LoVo (cell line): Measurements from ENCODE around the gene TNRC18.

Experiments
- DNase-seq: peaks from one replicate; pipeline ENCODE4 v3.0.0-alpha.2; 2016; ENCODE audit warnings: low spot score

Gene TNRC18

DNA sequence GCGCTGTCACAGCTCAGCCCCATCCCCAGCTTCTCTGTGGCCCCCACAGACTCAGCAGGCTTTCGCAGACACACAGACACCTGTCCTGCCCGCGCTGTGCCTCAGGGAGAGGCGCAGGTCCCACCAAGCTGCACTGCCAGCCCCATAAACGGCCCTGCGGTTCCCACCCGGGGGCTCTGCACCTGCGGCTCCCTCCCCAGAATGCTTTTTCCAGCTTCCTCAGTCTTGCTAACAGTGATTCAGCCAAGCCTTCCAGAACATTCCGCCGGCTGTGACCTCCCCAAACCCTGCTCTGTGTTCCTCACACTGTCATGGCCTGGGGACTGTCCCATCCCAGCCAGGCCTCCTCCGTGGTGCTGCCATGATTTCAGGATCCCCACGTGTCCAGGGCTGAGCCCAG is 27.8 kb upstream of the TNRC18 start:
- DNase-seq = no peak

DNA sequence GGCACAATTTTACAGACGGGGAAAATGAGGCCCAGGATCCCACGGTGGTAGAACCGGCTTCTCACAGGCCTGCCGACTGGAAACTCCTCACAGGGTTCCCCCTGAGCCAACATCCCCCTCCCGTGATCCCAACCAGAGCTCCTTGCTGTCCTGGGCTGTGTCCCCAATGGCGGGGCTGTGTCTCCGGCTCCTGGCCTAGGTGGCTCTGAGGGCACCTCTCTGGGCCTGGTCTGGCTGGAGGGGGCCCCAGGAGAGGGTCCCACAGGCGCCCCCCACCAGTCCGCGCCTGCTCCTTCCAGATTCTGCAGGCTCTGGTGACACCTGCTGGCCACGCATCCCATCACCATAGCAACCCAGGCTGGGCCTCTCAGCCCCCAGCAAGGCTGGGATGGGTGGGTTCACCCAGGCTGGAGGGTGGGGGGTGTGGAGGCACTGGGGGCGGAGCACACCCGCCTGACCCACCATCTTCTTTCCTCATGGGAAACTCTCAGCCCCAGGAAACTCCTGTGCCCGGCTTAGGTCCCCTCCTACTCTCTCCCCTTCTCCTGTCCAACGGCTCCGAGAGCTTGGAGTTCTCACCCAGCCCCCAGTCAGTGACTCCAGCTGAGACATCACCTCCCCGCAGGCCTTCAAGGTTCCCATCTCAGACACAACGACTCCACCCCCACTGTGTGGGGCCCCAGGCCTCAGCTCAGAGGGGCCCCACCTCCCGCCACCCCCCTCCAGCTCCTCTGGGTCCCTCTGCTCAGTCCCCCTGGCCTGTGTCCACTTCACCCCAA is 27.1 kb upstream of the TNRC18 start:
- no peak for DNase-seq

DNA sequence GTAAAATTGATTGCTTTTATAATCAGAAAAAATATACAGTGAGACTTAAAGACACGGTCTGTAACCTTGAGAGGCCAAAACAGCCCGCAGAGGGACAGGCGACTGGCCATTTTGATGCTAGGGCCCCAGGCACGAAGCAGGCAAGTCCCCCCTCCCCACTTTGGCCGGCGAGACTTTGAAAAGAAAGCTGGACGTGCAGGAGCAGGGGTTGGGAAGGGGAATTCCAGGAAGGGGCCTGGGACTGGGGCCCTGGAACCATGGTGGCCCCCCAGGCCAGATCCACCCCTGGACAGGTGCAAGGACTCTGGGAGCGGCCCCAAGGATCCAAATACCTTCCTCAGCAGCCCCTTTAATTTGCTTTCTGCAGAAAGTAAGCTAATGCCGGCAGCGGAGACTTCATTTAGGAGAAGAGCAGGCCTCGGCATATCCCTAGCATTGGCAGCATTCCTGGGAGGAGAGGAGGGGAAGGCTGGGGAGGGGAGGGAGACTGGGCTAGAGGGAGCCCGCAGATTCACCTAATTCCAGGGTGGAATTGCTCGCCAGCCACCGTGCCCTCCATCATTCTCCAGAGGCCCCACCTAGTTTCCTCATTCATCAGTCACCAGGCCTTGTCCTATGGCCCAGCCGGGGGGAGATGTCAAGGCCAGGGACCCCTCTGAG is 24.9 kb upstream of the TNRC18 start:
- DNase-seq = no peak

DNA sequence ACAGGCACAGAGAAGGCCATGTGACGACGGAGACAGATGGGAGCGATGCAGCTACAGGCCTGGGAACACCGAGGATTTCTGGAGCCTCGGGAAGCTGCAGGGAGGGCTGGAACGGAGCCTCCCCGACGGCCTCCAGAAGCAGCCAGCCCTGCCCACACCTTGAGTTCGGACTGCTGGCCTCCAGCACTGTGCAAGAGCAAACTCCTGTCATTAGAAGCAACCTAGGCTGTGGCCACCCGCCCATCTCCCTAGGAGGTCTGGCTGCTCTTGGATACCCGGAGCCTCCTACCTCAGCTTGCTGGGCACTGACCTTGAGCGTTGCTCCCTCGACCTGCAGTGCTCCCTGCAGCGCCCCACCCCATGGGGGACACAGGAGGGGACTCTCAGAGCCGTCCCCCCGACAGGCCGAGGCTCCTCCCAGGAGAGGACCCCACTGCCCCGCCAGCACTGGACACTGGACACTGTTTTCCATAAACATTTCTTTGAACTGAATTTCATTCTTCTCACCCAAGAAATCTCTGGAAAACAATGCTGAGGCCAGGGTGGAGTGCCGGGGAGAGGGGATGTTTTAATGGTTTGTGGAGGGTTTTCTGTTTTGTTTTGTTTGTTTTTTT is 22.5 kb upstream of the TNRC18 start:
- DNase-seq = no peak

DNA sequence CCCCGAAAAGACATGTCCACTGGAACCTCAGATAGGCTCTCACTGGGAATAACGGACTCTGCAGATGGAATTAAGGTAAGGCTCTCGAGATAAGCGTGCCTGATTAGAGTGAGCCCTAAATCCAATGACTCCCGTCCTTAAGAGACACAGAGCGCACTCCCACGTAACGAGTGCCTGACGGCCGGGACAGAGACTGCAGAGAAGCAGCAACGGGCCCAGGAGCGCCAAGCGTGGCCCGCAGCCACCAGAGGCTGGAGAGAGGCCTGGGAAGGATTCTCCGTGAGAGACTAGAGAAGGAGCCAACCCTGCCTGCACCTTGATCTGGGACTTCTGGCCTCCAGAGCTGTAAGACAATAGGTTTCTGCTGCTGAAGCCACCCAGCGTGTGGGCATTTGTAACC is 20.0 kb upstream of the TNRC18 start:
- DNase-seq = no peak

DNA sequence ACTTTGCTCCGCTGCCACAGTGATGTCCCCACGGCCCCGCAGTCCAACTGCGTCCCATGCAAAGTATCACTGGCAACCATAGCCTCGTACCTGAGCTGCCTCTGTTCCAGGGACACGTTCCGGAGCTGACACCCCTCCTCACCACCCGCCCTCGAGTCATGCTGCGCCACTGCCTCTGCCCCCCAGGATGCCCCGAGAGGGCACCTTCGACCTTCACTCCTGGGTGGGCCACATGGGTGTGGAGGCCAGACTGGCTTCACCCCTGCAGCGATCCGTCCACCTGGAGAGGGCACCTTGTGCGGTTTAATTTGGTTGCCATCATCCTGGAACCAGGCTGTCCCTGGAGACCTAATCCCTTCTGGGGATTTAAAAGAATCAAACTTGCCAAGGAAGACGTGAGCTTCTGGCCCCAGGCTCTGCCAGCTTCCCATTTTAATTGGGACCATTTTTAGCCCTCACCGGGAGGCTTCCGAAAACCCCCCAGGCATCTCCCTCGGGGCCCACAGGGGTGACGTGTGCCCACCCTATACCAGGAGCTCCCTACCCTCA is 19.2 kb upstream of the TNRC18 start:
- no peak for DNase-seq

DNA sequence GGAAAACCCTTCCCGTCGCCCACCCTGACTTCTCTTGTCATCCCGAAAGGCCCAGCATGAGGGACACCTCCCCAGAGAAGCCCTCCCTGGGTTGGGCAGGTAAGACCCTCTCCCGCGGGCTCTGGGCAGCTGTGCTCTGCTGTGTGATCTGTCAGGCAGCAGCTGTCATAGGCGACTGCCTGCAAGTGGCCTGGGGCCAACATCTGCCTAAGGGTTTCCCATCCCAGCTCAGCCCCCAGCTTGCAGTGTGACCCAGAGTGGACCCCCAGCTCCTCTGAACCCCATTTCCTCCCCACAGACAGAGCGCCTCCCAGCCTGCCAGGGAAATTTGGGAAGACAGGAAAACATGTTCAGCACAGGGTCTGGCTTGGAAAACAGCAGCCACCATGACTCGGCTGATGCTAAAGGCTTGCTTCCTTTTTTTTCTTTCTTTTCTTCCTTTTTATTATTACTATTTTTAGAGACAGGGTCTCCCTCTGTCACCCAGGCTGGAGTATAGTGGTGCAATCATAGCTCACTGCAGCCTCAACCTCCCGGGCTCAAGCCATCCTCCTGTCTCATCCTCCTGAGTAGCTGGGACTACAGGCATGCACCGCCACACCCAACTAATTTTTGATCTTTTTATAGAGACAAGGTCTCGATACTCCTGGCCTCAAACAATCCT is 18.3 kb upstream of the TNRC18 start:
- no peak for DNase-seq

DNA sequence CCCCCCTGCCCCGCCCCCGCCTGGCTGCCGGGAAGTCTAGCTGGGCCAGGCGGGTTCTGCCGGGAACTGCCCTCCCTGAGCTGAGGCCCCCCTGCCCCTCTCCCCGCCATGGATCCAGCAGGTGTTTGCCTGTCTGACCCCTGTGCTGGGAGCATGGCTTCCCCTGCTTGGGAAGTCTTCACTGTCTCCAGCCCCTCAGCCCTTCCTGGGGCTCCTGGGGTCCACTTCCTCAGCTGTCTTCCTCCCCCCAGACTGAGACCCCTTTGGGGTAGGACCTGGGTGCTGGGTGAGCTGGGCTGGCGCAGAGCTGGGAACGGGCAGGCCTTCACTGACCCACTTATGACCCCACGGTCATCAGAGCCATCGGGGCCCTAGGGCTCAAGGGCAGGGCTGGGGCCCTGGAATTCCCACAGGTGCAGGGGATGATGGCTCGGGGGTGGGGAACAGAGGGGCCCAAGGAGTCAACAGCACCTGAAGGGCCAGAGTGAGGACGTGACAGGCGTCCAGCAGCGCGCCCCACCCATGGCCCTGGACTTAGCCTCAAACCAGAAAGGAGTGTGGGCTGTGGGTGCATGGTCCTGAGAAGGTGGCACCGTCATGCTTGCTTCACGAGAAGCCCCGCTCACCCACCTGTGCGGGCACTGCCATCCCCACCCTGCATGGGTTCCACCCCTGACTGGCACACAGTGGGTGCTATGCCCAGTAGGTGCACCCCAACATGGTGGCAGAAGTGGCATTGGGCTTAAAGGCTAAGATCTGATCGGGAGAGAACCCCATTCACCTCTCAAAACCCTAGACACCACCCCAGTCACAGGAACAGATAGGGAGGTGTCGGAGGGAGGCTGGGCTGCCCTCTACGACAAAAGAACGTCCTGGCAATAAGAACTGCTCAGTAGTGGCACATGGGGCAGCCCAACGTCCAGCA is 16.2 kb upstream of the TNRC18 start:
- no peak for DNase-seq

DNA sequence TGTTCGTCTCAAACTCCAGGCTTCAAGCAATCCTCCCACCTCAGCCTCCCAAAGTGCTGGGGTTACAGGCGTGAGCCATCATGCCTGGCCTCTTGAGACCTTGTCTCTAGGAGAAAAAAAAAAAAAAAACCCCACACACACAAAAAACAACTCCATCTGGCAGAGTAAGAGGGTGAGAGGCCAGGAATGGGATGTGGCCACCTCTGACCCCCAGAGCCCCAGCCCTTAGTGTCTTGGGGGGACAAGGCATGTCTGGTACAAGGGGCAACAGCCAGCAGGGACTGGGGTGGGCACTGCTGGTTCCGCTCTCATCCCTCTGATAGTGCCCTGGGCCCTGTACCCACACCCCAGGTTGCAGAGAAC is 15.6 kb upstream of the TNRC18 start:
- no peak for DNase-seq

DNA sequence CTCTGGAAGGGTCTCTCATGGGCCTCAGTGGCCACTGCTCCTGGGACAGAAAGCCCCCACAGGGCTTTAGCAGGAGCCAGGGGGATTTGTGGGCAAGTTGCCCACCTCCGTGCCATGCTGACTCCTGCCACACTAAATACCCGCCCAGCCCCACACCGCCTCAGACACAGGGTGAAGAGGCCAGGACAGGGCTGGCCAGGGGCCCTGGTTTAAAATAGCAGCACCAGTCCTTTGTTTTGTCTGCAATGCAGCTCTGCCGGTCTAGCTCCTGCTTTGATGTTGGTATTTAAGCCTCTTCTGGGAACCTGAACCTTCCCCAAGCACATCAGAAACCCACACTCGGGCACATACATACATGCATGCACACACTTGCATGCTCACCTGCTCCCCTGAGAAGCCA is 14.4 kb upstream of the TNRC18 start:
- DNase-seq = no peak

DNA sequence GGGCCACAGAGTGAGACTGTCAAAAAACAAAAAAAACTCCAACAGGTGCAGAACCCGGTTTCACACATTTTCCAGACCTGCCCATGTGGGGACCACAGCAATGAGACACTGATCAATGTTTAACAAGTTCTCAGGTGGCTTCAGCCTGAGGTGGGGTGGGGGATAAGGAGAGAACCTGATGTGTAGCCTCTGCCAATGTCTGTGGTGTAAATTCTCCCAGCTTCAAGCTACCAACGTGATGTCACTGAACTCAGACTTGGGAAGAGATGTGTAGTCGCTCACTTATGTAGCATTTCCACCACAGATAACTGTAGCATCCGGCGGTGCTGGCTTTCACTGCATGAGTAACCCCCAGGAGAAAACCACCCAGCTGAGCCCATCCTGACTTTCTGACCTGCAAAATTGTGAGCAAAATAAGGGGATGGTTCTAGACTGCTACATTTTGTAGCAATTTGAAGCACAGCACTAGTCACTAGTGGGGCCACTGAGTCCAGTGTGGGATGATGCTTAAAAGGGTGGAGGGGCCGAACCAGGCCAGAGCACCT is 13.8 kb upstream of the TNRC18 start:
- no peak for DNase-seq

DNA sequence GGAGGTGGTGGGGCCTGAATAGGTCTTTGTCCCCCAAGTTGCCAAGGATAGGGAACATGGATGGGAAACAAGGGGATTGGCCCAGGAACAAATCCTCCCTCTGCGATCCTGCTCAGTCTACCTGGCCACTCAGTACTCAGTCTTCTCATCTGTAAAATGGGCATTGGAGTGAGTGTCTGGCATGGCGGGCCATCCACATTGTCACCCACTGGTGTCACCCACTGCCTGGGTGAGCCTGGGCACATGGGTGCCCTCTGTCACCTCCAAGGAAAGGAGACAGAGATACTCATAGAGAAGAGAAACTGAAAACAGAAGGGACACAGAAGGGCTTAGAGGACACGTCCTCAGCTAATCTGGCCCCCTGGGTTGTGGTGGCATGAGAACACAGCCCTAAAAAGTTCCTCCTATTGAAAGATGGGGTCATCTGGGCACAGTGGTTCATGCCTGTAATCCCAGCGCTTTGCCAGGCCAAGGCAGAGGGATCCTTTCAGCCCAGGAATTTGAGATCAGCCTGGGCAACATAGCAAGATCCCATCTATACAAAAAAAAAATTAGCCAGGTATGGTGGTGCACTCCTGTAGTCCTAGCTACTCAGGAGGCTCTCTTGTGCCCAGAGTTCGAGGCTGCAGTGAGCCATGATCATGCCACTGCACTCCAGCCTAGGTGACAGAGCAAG is 12.5 kb upstream of the TNRC18 start:
- no peak for DNase-seq

DNA sequence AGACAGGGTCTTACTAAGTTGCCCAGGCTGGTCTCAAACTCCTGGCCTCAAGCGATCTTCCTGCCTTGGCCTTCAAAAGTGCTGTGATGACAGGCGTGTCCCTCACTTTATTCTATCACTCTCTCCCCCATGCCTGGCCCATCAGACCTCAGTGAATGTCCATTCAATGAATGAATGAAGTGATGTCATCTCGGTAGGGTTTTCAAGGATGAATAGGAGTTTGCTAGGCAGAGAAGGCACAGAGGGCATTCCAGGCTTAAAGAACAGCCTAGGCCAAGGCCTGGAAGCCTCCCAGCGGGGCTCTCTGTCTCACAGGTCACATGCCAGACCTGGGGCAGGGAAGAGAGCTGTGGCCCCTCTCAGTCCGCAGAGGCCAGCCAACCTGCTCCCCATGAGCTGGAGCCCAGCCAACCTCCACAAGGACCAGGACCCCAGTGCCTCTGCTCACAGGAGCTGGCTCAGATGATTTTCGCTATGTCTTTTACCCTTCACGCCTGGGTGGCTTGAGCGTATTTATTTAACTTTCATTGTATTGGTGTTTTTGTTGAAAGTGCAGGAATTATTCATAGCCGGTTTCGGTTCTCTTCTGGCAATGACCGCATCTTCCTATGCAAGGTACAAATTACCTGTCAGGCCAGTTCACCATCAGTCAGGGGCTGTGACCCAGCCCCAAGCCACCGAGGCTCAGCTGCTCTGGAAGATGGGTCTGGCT is 11.8 kb upstream of the TNRC18 start:
- no peak for DNase-seq

DNA sequence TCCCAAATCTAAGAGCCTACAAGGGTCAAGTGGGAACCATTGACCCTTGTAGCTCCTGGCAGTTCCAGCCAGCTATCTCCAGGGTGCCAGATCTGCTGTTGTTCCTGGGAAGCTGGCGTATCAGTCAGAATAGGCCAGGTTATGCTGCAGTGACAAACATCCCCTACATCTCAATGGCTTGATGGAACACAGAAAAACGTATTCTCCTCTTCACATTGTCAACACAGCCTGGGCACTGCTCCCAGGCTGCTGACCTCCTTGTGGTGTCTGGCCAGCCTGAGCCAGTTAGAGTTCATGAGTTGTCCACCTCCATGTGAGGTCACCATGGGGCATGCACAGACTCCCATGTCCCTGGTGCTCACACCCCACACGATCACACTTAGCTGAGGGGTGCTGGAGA is 9.5 kb upstream of the TNRC18 start:
- DNase-seq = no peak

DNA sequence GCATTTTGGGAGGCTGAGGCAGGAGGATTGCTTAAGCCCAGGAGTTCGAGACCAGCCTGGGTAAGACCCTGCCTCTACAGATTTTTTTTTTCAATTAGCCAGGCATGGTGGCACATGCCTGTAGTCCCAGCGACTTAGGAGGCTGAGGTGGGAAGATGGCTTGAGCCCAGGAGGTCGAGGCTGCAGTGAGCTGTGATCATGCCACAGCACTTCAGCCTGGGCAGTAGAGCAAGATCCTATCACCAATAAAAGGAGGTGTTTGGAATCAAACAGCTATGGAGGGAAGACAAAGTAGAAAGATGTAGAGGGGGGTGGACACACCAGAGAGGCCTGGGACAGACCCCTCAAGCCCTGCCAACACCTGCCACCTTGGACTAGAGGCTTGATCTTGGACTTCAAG is 9.1 kb upstream of the TNRC18 start:
- no peak for DNase-seq

DNA sequence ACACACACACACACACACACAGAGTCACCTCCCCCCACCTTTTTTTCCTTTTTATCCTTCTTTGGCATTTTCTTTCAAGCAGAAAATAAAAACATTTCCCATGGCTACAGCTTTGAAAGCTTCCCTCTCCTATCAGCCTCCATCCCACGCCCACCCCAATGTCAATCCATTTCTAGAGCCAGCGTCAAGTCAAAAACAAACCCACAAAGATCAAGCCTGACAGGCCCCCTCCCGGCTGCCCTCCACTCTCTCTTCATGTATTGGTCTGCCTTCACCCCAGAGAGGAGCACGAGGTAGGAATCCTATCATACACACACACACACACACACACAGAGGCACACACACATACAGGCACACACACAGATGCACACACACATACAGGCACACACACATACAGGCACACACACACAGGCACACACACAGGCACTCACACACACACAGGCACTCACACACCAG is 8.0 kb upstream of the TNRC18 start:
- no peak for DNase-seq

DNA sequence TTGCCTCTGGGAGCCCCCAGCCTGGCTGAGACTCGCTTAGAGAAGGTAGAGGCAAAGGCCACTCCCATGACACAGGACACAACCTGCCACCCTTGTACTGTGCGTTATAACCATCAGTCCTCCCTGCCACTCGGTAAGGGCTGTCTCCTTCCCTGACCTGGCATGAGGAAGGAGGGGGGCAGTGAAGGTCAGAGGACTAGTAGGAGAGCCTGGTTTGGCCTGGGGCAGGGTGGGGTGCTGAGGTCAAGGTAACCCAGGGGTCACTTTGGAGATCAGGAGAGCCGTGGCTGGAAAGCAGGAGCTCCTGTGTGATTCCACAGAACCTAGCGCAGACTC is 6.9 kb upstream of the TNRC18 start:
- no peak for DNase-seq

DNA sequence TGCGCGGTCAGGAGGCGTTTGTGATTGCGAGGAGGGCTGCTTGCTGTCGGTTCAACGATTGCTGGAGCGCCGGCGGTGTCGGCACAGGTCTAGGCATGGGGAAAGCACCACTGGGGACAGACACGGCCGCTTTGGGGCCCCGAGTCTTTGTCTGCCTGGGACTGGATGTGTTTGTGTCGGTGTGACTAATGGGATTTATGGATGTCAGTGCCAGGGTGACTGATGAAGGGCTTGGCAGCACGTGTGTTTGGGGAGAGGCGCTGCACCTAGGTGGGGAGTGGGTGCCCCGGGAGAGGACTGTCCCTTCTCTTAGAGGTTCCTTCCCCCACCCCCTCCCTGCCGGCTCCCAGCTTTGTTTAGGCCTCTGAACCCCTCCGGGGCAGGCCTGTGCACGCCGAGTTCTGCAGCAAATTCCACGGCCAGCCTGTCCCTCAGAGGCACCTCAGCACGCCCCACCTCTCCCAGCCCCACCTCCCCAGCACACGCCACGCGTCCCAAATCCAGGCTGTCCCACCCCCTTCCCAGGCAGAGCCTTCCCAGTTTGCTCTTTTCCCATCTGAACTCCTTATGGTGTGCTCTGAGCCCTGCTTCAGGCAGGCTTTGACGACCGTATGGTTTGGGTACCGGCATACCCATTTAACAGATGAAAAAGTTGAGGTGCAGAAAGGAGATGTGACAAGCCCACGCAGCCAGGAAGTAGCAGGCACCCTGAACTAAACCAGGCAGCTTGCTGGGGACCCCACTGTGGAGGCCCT is 6.4 kb upstream of the TNRC18 start:
- DNase-seq = peak; percentile 88

DNA sequence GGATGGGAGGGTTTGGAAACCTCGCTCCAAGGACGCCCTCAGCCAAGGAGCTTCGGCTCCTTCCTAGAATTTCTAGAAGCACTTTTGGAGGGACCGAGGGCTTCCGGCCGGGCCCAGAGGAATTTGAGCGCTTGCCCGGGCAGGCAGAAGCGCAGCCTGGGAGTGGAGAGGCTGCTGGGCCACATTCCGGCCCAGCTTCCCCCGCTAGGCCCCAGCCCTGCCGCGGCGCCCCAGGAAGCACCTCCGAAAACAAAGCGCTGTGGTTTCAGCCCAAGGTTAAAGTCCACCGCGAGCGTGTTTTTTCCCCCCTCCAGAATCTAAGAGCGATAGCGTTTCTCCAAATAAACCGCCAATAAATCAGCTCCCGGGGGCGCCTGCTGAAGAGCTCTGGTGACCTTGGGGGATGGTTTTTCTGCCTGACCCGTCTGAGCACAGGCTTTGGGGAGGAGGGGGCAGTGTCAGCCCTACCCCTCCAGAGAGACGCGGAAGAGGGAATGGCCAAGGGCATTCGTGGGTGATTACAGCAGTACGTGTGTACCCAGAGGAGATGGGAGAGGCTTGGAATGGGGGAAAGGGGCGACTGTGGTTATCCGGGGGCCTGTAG is 5.7 kb upstream of the TNRC18 start:
- peak; percentile 93 for DNase-seq
